GM19328 (cell line): Measurements from ENCODE around the gene RBM25.
"Not testable (repeated sequence)": the region's sequence is repeated elsewhere in the genome, so short reads cannot be mapped to it uniquely, and the experiment has no call there.

ENCODE experiments used
- ATAC-seq: cut with Tn5 transposase; IDR thresholded peaks from one replicate; pipeline ENCODE4 v1.9.1; 2021; ENCODE audit warnings: mild to moderate bottlenecking, moderate library complexity; ENCODE audit not compliant: unreplicated experiment

The RBM25 gene

GRCh38 chr14:73168274-73168673 lies 109.9 kb downstream of the RBM25 start:
- ATAC-seq = no peak

DNA sequence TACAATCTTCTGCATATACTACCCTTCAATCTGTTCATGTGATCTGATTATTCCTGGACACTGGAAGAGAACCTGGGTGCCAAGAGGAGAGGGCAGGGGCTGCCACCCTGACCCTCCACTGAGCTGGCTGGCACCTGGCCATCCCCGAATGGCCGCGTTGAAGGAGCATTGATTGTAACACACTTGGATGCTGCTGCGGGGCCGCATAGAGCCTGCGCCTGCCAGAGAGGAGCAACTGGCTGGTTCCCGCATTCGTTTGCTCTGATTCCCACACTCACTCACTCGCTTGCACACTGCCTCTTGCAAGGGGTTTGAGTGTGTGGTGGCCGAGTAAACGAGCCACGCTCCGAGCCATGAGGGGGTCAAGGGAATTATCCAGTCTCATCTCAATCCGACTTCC lies 110.4 kb downstream of the RBM25 start:
- no peak for ATAC-seq

GRCh38 chr14:73169855-73170254 lies 111.5 kb downstream of the RBM25 start:
- not testable (repeated sequence) for ATAC-seq

DNA sequence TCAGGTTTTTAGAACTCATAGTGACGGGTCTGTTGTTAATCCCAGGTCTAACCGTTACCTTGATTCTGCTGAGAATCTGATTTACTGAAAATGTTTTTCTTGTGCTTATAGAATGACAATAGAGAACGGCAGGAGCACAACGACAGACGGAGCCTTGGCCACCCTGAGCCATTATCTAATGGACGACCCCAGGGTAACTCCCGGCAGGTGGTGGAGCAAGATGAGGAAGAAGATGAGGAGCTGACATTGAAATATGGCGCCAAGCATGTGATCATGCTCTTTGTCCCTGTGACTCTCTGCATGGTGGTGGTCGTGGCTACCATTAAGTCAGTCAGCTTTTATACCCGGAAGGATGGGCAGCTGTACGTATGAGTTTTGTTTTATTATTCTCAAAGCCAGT lies 112.4 kb downstream of the RBM25 start:
- no peak for ATAC-seq

DNA sequence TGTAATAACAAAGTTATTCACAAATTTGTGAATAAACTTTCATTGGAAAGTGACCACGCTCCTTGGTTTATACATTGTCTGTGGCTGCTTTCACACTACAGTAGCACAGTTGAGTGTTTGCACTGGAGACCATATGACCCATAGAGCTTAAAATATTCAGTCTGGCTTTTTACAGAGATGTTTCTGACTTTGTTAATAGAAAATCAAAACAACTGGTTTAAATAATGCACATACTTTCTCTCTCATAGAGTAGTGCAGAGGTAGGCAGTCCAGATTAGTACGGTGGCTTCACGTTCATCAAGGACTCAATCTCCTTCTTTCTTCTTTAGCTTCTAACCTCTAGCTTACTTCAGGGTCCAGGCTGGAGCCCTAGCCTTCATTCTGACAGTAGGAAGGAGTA lies 114.2 kb downstream of the RBM25 start:
- ATAC-seq = no peak

- no peak for ATAC-seq
Observed at GRCh38 chr14:73173092-73173735, 114.9 kb downstream of the RBM25 start.
